Ureter (tissue), 1 donor: ENCODE measurements around the gene GRAMD1B. TPM values are rescaled to one million over a fixed set of nuclear protein-coding genes. Genes with fewer than 3 reads are reported as not detected.

ENCODE experiments used
- DNase-seq: peaks from one replicate; pipeline ENCODE4 v3.0.0-alpha.2; 2020; ENCODE audit warnings: low spot score
- total RNA-seq: library from RNA; stranded (reverse); gene quantifications from one replicate; pipeline ENCODE4 v1.2.4, GENCODE V29; 2023
- donor health status: DM: yes; HTN: yes; CAD: no.

GRAMD1B gene
- total RNA-seq, 1 donor from 2014 or later = 3.5 TPM

- no peak for DNase-seq
These were observed 102.1 kb downstream of the GRAMD1B start for GRCh38 chr11:123532131-123532530.

GRCh38 chr11:123535401-123535800 is 105.3 kb downstream of the GRAMD1B start:
- DNase-seq = no peak

- DNase-seq = no peak
These were observed 106.8 kb downstream of the GRAMD1B start for GRCh38 chr11:123536690-123537437.

- no peak for DNase-seq
These were observed 107.7 kb downstream of the GRAMD1B start for GRCh38 chr11:123537726-123538125.

GRCh38 chr11:123543797-123544196 is 113.7 kb downstream of the GRAMD1B start:
- DNase-seq = no peak

GRCh38 chr11:123544631-123545375 is 114.7 kb downstream of the GRAMD1B start:
- no peak for DNase-seq

- DNase-seq = no peak
These were observed 115.7 kb downstream of the GRAMD1B start for GRCh38 chr11:123545726-123546270.

- no peak for DNase-seq
These were observed 116.4 kb downstream of the GRAMD1B start for GRCh38 chr11:123546515-123546914.

GRCh38 chr11:123547180-123547579 is 117.1 kb downstream of the GRAMD1B start:
- no peak for DNase-seq

- DNase-seq = no peak
These were observed 118.7 kb downstream of the GRAMD1B start for GRCh38 chr11:123548774-123549173.

- DNase-seq = no peak
These were observed 120.2 kb downstream of the GRAMD1B start for GRCh38 chr11:123549926-123550917.

- no peak for DNase-seq
These were observed 121.0 kb downstream of the GRAMD1B start for GRCh38 chr11:123551079-123551478.

GRCh38 chr11:123556633-123557032 is 126.6 kb downstream of the GRAMD1B start:
- no peak for DNase-seq

GRCh38 chr11:123558536-123559315 is 128.7 kb downstream of the GRAMD1B start:
- no peak for DNase-seq

GRCh38 chr11:123559523-123559955 is 129.5 kb downstream of the GRAMD1B start:
- no peak for DNase-seq

- DNase-seq = peak; percentile 65
These were observed 129.9 kb downstream of the GRAMD1B start for GRCh38 chr11:123560006-123560405.

- no peak for DNase-seq
These were observed 131.3 kb downstream of the GRAMD1B start for GRCh38 chr11:123561431-123561800.

- DNase-seq = no peak
These were observed 132.1 kb downstream of the GRAMD1B start for GRCh38 chr11:123562158-123562557.

GRCh38 chr11:123562829-123563228 is 132.8 kb downstream of the GRAMD1B start:
- no peak for DNase-seq

- DNase-seq = no peak
These were observed 134.2 kb downstream of the GRAMD1B start for GRCh38 chr11:123564221-123564620.

GRCh38 chr11:123566852-123567251 is 136.8 kb downstream of the GRAMD1B start:
- no peak for DNase-seq
